SK-N-MC (cell line): ENCODE data around the gene SMPD3.

ENCODE experiments used
- EZH2 ChIP-seq: fragments of 200-600 bp; sonication (generic); IDR thresholded peaks from one replicate; pipeline ENCODE4 v1.6.1; 2017; ENCODE audit warnings: antibody characterized with exemption
- POLR2AphosphoS5 ChIP-seq: IDR thresholded peaks from 2 replicates; pipeline ENCODE4 v1.6.1; 2012; ENCODE audit warnings: mild to moderate bottlenecking, low read depth, low read length, borderline replicate concordance

GRCh38 chr16:68310437-68310773 is 137.9 kb downstream of the SMPD3 start:
- TF ChIP-seq EZH2 (no peak), POLR2AphosphoS5 (no peak)
